GM19463 (cell line): ENCODE results near the gene NCKAP5.
A peak's percentile ranks its signal among the peaks of the same experiment; 100 is the strongest.
"Not testable (repeated sequence)": the region's sequence is repeated elsewhere in the genome, so short reads cannot be mapped to it uniquely, and the experiment has no call there.

ENCODE experiments used
- ATAC-seq: cut with Tn5 transposase; IDR thresholded peaks from one replicate; pipeline ENCODE4 v1.9.1; 2021; ENCODE audit warnings: mild to moderate bottlenecking, moderate library complexity; ENCODE audit not compliant: unreplicated experiment

The NCKAP5 gene

DNA sequence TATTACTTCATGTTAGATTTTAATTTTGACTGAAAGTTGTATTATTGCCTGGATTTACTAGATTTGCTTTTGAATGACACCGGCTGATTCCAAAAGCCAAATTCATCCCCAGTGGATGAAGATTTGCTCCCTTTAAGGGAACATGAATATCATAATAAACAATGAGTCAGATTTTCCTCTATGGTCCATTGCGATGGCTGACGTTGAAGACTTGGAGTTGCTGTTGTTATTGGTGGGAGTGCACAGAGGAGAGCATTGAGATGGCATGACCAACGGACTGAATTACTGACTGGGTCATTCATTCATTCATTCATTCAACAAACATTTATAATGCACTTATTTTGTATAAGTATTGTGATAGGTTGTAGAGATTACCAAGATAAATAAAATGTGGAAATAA, 864.9 kb downstream of the NCKAP5 start:
- no peak for ATAC-seq

DNA sequence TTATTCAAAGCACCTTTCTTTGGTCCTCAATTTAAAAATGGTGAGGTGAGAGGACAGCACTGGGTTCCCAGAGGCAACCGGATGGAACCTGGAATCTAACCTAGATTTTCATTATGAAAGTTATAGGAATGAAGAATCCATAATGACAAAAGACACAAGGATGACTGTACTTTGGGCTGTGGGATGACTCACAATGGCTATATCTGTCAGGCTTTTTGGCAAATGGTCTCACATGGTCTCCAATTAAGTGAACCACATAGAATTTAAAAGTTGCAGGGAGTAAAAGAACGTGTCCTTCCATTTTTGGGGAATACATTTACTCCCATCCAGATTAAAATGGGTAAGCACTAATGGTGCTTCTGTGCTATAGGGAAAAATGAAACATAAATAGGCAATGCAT, 866.5 kb downstream of the NCKAP5 start:
- ATAC-seq, result no peak

DNA sequence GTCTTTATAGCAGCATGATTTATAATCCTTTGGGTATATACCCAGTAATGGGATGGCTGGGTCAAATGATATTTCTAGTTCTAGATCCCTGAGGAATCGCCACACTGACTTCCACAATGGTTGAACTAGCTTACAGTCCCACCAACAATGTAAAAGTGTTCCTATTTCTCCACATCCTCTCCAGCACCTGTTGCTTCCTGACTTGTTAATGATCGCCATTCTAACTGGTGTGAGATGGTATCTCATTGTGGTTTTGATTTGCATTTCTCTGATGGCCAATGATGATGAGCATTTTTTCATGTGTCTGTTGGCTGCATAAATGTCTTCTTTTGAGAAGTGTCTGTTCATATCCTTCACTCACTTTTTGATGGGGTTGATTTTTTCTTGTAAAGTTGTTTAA, 868.5 kb downstream of the NCKAP5 start:
- not testable (repeated sequence) for ATAC-seq

DNA sequence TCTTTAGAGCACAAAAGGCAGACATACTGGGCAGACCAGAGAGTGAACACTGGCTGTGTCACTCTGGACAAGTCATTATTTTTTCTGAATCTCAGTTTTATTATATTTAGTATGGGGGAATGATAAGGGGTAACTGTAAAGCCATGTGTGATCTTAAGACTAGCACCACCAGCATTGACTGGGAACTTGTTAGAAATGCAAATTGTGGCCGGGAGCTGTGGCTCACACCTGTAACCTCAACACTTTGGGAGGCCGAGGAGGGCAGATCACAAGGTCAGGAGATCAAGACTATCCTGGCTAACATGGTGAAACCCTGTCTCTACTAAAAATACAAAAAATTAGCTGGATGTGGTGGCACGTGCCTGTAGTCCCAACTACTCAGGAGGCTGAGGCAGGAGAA, 869.9 kb downstream of the NCKAP5 start:
- peak; percentile 59 for ATAC-seq

DNA sequence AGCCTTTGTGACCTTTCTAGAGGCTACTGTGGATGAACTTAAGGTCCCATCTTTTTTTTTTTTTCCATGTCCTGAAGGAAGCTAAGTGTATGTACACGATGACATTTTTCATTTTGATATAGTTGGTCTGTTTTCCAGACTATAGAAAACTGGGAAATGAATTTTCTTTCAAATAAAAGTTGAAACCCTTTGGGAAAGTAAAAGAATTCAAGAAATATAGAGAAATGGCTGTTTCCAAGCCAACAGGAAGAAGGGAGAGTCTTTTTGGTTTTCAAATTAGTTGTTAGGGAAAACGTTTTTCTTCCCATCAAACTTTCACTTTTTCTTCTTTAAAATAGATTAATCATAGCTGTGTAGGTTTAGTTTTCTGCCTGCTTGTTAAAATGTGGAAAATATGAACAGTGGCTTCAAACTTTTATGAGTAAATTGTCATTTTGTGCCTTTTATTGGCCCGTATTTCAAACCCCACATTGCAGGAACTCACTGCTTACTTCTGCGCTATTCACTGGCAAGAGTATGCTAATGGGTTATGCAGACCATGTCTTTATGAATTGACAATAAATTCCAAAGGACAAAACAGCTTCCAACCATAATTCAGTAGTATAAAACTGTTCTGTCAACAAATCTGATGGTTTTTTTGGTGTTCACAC, 870.6 kb downstream of the NCKAP5 start:
- no peak for ATAC-seq

DNA sequence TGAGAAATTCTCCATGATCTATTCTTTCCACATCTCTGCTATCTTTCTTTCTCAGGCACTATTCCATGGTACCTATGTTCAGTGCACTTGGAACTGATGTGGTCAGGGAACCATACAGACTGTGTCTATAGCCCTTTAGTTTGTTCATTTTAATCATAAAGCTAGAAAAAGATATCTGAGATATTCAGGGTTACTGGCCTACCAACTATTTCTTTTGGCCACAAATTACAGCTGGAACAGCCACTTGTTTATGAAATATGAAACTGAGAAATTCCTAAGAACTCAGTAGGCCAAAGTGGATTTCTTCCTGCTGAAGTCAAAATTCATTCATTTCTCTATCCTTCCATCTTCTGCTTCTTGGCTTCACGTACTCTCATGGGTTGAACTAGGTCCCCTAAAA, 875.4 kb downstream of the NCKAP5 start:
- no peak for ATAC-seq

DNA sequence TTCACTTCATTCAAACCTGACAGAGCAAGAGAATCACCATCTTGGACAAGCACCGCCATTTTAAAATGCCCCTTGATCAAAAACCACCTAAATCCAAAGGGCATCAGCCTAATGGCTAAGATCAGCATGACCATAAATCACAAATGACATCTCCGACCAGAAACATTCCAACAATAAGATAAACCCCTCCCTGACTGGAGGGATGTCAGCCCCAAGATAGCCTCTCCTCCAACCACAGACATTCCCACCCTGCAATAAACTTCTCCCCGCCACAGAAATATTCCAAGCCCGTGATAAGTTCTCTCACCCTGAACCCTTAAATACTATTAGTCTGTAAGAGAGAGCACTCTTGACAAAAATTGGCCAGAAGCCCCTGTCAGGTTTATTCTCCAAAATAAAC, 876.7 kb downstream of the NCKAP5 start:
- ATAC-seq, result no peak

DNA sequence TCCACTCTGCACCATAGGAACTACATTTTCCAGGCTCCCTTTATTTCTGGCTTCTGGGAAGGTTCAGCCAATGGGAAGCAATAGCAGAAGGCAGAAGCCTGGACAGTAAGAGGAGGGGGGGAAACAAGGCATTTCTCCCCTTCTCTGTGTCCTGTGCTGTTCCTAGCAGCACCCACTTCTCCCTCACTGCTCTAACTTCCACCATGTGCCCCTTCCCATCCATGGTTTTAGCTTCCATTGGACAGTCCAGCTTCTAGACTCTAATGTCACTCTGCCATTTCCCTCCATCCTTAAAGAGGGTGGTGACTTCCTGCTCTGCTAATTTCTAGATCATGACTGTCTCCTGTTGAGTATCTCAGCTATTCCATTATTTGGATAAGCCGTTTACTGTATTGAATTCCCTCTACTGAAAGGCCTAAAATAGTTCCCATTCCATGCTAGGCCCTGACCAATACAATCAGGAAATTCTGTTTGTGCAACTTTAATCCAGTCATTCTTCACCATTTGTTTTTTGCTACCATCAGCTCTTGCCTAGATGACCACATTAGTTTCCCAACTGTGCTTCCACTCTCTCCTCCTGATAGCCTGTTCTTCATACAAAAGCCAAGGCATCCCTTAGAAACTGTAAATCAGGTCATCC, 877.5 kb downstream of the NCKAP5 start:
- no peak for ATAC-seq

DNA sequence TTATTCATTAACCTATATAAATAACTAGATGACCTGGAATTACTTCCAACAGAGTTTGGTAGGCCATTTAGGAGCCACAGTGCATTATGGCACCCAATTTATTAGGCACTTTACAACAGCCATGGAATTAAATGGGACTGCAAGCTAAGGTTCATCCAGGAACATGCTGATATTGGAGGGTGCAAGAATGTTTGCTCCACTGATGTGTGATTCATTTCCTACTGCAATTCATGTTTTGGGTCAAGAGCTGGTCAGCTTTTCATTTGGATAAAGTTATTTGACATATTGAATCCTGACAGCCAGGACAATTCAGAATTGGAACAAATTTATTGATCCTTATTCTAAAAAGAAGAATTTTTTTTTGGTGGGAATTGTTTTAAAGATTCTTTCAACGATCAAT, 886.5 kb downstream of the NCKAP5 start:
- no peak for ATAC-seq

DNA sequence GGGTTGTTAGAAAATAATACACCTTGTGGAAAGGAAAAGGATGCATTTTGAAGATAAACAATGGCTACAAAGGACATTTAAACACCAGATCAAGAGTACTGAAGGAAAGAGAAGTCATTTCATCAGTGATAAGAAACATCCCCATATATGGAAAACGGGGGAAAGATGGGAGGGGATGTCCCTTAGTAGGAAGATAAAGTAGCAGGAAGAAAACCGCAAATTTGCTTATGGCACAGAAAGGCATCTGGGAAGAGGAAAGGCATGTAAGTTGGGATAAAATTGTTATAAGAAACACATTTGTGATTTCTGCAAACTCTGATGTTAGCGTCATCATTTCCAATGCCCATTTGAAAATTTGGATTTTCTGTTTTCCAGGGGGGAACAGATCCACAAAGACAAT, 887.7 kb downstream of the NCKAP5 start:
- no peak for ATAC-seq

DNA sequence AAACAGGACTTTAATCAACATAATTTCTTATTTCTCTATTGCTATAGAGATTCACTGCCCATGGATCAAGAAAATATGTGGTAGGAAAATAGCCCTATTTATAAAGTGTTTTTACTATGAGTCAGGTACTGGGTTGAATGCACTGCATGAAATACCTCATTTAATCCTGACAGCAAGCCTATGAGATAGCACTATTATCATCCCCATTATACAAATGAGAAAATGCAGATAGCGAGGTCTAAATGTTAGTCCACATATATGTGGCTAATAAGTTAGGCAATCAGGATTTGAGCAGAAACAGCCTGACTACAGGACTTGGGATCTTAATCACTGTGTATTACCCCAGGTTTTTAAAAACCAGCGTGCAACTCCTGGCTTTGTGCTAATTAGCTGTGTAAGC, 889.8 kb downstream of the NCKAP5 start:
- no peak for ATAC-seq

DNA sequence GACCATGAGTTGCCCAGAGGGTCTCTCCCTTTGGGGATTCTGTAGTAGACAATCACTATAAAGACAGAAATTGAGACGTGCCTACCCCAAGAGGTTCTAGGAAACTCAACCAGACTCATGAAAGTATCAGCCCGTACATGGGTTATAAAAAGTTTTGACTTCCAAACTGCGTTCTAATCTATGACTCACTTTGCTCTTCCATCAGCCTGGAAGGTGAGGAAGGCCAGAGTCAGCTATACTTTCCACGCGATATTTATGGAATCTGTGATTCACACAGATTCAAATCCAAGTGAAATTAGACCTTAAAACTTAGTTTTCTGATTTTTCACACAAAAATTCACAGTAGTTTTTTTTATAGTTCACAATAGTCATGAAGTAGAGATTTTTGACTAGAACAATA, 890.6 kb downstream of the NCKAP5 start:
- ATAC-seq, result no peak

DNA sequence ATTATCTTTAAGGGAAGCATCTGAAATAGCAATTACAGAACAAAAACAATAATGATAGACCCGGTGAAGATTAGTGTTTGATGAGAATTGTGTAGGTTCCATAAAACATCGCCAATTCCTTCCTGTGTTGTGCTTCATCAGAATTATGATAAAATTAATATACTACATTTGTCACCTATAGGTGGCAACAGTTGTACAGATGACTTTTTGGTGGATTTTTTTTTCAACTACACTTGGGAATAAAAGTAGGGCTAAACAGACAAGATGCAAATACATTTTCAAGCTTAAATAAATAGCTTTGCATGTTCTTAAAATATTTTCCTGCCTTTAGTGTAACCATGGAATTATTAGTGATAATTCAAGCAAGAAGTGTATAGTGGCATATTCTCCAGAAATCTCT, 891.3 kb downstream of the NCKAP5 start:
- ATAC-seq, result no peak

DNA sequence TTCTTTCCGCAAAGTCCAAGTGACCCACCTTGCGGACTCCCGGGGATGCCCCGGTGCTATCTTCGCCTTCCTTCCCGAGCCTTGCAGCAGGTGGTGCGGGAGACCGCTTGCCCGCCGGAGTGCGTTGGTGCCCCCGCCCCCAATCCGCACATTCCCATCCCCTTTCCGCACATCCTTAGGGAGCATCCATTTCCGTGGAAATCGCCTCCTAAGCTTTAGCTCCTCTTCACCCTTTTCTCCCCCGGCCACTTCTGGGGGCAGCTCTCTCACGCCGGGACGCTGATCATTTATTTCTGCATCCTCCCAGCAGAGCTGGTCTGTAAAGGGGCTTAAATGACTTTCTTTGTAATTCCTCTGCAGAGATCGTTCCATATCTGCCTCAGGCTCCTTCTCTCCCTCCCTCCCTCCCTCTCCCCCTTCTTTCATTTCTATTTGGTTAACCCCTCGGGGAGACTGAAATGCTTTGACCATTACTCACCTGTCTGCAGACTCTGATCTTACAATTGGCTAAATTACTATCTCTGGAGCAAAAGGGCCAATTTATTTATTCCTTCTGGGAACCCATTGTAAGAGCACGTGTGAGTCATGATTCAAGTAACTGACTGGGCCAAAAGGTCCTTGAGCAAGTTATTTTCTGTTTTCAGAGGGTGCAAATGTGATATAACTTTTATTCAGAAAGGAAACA, 897.0 kb downstream of the NCKAP5 start:
- no peak for ATAC-seq

DNA sequence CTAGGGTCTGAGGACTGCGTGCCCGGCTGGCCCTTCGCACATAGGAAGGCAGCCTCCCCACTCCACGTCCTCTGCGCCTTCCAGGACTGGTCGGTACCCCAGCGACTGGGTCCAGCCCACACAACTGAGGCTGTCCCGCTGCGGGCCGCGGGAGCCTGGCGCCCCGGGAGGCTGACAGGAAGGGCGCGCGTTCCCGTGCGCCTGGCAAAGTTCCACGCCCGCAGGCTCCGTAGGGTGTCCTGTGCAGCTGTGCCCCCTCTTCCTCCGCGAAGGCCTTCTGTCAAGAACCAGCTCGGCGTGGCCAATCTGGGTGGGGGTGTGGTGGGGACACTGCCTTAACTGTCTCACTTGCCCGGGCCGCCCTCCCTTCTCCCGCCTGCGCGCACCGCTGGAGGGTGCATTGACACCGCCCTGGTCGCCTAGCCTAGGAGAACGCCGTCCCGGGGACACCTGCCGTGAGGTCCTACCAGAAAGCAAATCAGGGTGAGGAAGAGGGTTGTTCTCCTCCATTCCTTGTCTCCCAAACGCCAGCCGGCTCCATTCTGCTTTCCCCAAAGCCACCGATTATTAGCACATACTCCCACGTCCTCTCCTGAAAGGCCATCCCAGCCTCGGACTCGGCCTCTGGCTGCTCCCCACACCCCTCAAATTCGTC, 897.6 kb downstream of the NCKAP5 start:
- no peak for ATAC-seq

DNA sequence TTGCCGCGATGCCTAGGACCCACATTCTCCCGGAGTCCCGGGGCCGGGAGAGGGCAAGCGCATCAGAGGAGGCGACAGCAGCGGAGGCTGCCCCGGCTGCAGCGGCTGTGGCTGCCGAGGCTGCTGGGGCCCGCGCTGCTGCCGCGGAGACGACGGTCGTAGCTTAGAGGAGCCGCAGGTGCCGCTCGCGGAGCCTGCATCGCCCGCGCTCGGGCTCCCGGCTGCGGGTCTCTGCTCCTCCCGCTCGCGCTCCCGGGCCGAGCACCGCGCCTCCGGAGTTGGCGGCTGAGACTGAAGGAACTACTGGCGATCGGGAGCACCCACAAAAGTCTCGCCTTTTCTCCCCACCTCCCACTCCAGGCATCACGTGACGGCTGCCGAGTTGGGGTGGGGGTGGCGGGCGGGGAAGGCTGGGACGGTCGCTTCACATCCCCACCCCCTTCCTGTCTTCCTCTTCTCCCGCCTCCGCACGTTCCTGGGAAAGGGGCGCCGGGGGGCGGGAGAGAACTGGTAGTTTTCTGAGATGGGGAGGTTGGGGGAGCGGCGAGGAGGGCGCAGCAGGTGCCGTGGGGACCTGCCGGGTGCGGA, 898.3 kb downstream of the NCKAP5 start, which contains the start of gene LYPD1:
Gene LYPD1 (minus strand): TSS at position 298 of the 588 bp plus-strand sequence. CDS start 273 bp downstream, at position 25.
- ATAC-seq, result no peak

DNA sequence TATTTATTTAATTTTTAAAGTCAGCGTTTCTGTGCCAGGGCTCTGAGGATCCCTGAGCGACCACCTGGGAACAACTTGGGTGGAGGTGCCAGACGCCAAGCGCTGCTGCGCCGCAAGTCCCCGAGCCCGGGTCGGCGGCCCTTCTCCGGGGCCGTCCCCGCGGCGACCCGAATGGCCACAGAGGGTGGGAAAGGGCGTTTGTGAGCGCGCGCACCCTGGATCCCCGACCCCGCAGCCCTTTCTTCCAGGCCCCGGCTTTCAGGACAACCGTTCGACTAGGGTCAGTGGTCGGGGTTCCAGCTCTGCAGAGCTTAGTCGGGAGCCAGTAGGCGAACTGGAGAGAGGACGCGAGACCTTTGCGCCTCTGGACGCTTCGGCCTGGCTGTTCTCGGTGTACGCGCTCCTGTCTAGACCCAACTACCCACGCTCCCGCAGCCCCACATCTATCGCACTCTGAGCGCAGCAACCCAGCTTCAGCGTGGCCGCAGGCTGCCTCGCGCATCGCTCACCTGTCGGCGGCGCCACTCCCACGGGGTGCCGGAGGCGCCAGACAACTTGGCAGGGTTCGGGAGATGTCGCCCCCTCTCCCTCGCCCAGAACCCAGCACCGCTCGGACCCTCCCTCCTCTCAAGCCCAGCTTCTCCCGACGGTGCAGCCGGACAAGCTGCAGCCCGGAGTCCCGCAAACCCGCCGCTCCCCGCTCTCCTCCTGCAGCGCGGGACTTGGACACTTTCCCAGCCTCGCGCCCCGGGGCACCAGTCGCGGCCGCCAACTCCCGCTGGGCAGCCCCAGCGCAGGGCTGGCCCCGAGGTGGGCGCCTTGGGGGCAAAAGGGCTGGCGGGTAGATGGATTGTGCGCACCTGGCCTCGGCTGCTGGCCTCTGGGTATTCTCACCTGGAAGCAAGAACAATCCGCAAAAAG, 899.0 kb downstream of the NCKAP5 start:
- ATAC-seq, result no peak

DNA sequence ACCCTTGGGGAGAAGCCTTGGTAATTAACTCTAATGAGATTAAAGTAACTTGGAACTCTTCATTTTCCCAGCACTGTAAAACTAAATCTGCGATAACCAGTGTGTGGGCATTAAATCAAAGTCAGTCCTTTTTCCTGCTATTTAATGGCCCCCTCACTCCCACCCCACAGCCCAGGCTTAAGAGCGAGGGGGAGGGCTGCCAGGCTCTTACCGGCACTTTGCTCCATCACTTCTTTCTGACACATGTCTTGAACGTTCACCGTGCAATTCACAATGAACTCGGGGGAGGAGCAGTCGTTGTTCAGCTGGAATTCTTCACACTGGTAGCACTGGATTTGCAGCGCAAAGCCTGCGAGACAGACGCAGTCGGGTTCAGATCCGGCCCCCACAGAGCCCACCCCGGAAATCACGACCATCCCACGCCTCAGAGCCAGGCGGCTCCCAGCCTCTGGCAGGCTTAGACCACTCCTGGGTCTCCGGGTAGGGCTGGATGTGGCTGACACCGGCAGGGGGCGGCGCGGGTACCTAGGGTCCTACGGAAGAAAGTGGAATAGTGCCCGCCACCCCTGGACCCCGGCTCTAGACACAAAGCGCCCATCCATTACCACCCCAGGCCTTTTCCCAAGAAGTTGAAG, 900.0 kb downstream of the NCKAP5 start:
- no peak for ATAC-seq

DNA sequence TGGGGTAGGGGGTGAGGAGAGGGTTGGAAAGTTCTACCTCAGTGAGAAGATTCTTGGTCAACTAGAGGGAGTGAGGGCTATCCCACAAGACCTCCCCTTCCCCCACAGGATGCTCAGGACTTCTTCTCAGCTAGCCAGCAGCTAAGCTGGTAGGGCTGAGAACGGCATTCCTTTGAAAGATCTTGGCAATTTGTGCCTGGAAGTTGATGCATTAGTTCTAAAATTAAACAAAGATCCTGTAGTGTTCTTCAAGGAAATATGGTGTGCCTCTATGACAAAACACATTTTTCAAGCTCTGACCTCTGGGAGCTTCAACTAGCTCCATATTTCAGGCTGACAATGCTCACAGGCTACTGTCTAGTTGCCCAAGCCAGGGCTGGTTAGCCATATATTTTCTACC, 900.6 kb downstream of the NCKAP5 start:
- no peak for ATAC-seq
